Heart right ventricle (tissue), 16 donors: Measurements from ENCODE around the gene FMN2. TPM values are rescaled to one million over a fixed set of nuclear protein-coding genes. Genes with fewer than 3 reads are reported as not detected.
A peak's percentile ranks its signal among the peaks of the same experiment; 100 is the strongest.

Source experiments
- ATAC-seq, 8 donors: fragments of 200-7000 bp; cut with Tn5 transposase; one replicate each; pipeline ENCODE4 v1.9.1; 2020; ENCODE audit warnings: mild to moderate bottlenecking in 8 of 8, moderate library complexity in 8 of 8, moderate number of reproducible peaks in 1 of 8
- DNase-seq, 2 donors: peaks; one replicate each; pipeline ENCODE4 v3.0.0-alpha.2; 2020
- H3K27ac ChIP-seq, 10 donors: fragments of 200-600 bp; sonication (generic) in 2 of 10; one replicate each; pipeline versions ENCODE4 v1.5.0 to v1.8.0; 2020 to 2022; ENCODE audit warnings: mild to moderate bottlenecking in 3 of 10
- H3K27me3 ChIP-seq, 7 donors: fragments of 200-600 bp; one replicate each; pipeline ENCODE4 v1.8.0; 2021 to 2022; ENCODE audit warnings: mild to moderate bottlenecking in 2 of 7
- H3K36me3 ChIP-seq, 9 donors: fragments of 200-600 bp; sonication (generic) in 1 of 9; one replicate each; pipeline versions ENCODE4 v1.5.0 to v1.8.0; 2020 to 2022; ENCODE audit warnings: mild to moderate bottlenecking in 2 of 9
- H3K4me1 ChIP-seq, 9 donors: fragments of 200-600 bp; sonication (generic) in 1 of 9; one replicate each; pipeline versions ENCODE4 v1.5.0 to v1.8.0; 2020 to 2022; ENCODE audit warnings: mild to moderate bottlenecking in 4 of 9
- H3K4me3 ChIP-seq, 10 donors: fragments of 200-600 bp; sonication (generic) in 2 of 10; one replicate each; pipeline versions ENCODE4 v1.5.0 to v1.8.0; 2020 to 2022; ENCODE audit warnings: mild to moderate bottlenecking in 7 of 10, moderate library complexity in 2 of 10
- H3K9me3 ChIP-seq, 11 donors: fragments of 200-600 bp in 10 of 11; sonication (generic) in 2 of 11; one replicate each; pipeline versions ENCODE4 v1.5.0 to v1.8.0; 2013 to 2022; ENCODE audit warnings: mild to moderate bottlenecking in 2 of 11, control low read depth in 1 of 11, moderate library complexity in 1 of 11
- CTCF ChIP-seq, 9 donors: fragments of 200-600 bp; sonication (generic) in 2 of 9; IDR thresholded peaks; one replicate each; pipeline versions ENCODE4 v1.5.0 to v1.8.0; 2021 to 2022; ENCODE audit warnings: antibody characterized with exemption in 9 of 9, mild to moderate bottlenecking in 5 of 9, moderate library complexity in 1 of 9
- WGBS, 2 donors: extraction: QIAGEN DNeasy Blood & Tissue Kit; methylation state at CpG; one replicate each; pipeline ENCODE4 v1.1.7; 2013; ENCODE audit warnings: inconsistent platforms in 1 of 2; 5-methylcytosine and 5-hydroxymethylcytosine counted together
- intact Hi-C, 10 donors: fragments of 100-400 bp; cut with DNase I; formaldehyde crosslinking; loops; one replicate each; pipeline versions ENCODE4 v1.11.1 to v1.14.2; 2022
- polyA plus RNA-seq, 2 donors: library from polyadenylated mRNA; stranded (reverse); fragments of 200-250 nt; gene quantifications; one replicate each; pipeline ENCODE4 v1.2.3, GENCODE V29; 2013
- total RNA-seq, 10 donors: library from RNA; stranded (reverse); fragmentation: NEBNext Ultra II Directional in 3 of 10; extraction: Animal tissue kit (Norgen Biotek cat#: 25700) in 3 of 10; gene quantifications; one replicate each; pipeline versions ENCODE4 v1.2.1 to v1.2.4, GENCODE V29; 2021 to 2023
- donor health status: Arrhythmogenic right ventricular cardiomyopathy.
- donor health status: ischemic (EF 13 %, LVEDD 7.1; RV severe dilation, severe dysfunction).
- donor health status: healthy with polysubstance abuse.
- donor health status: DM: no; HTN: yes; CAD: no.
- donor health status: DM: no; HTN: no; CAD: no.
- donor health status: ischemic (EF 25% LVEDD 6.9; RV normal size, moderate dysfunction).
- donor health status: ischemic (EF 25% LVEDD 5.7; RV mildly dilated, moderate dysfunction).
- donor health status: healthy.
- donor health status: DM: yes; HTN: yes; CAD: no.
- donor health status: Ischemic cardiomyopathy.
- donor health status: ischemic (EF 35%, LVEDD 5.7; RV mildly dilated, moderate dysfunction).
- donor health status: nonischemic (EF 11% LVEDD 7.7; RV severe dilation, severe dysfunction).
- donor health status: DM: yes; HTN: yes; CAD: no.
- donor health status: PGD.
- donor health status: ischemic (EF 29% LVEDD 5.4; RV normal size, mild dysfunction).
- donor health status: nonischemic (EF 23%, LVEDD 6.1; RV moderate dilation, normal function).

Gene FMN2
- total and polyA plus RNA-seq, 12 donors = 0.03 to 0.70 (median 0.12) TPM; not detected in 9

GRCh38 chr1:240435996-240436566, 344.4 kb downstream of the FMN2 start:
- no peaks in the 10 kb centered on the region for H3K27me3 ChIP-seq
- no peak for TF ChIP-seq CTCF (IDR thresholded peaks at IDR 0.05)
- no peaks in the 10 kb centered on the region for H3K9me3 ChIP-seq
- intact Hi-C loops = no loop called here
- H3K27ac ChIP-seq = no peak overlapping the region
- no peaks in the 10 kb centered on the region for H3K36me3 ChIP-seq
- H3K4me1 ChIP-seq = no peaks in the 10 kb centered on the region
- WGBS, 2 donors = 81 to 84% methylated on average over 9 of the region's 9 CpGs
- ATAC-seq (no peak), DNase-seq (no peak)
- H3K4me3 ChIP-seq = no peak overlapping the region

GRCh38 chr1:240441669-240442068, 350.0 kb downstream of the FMN2 start:
- Histone ChIP-seq H3K4me3 (no peak overlapping the region), H3K27ac (no peak overlapping the region), H3K4me1 (no peaks in the 10 kb centered on the region), H3K36me3 (no peaks in the 10 kb centered on the region), H3K27me3 (no peaks in the 10 kb centered on the region), H3K9me3 (no peaks in the 10 kb centered on the region)
- intact Hi-C loops = no loop called here
- no peak for ATAC-seq
- TF ChIP-seq CTCF (IDR thresholded peaks at IDR 0.05) = no peak
- 84 to 90% methylated on average over 1 of the region's 1 CpG for WGBS, 2 donors
- no peak for DNase-seq

GRCh38 chr1:240445369-240445768, 353.7 kb downstream of the FMN2 start:
- no peak for ATAC-seq
- Histone ChIP-seq H3K27ac (no peak overlapping the region), H3K27me3 (no peaks in the 10 kb centered on the region), H3K4me1 (no peaks in the 10 kb centered on the region), H3K4me3 (no peak overlapping the region), H3K9me3 (no peaks in the 10 kb centered on the region), H3K36me3 (no peaks in the 10 kb centered on the region)
- no peak for DNase-seq
- TF ChIP-seq CTCF (IDR thresholded peaks at IDR 0.05) = no peak
- intact Hi-C loops = no loop called here
- 82 to 87% methylated on average over 3 of the region's 3 CpGs for WGBS, 2 donors

GRCh38 chr1:240455228-240455821, 363.6 kb downstream of the FMN2 start:
- intact Hi-C loops = no loop called here
- WGBS, 2 donors = 59 to 74% methylated on average over 7 of the region's 7 CpGs
- Histone ChIP-seq H3K4me3 (no peak overlapping the region), H3K27me3 (no peaks in the 10 kb centered on the region), H3K36me3 (no peaks in the 10 kb centered on the region), H3K9me3 (no peaks in the 10 kb centered on the region), H3K27ac (no peak overlapping the region), H3K4me1 (no peaks in the 10 kb centered on the region)
- DNase-seq = no peak
- no peak for ATAC-seq
- peak in 2 of 9 donors; percentile 8 to 21 for TF ChIP-seq CTCF (IDR thresholded peaks at IDR 0.05)
